OCI-M2 (cell line): Measurements from ENCODE around the gene IGF2BP3.
A peak's percentile ranks its signal among the peaks of the same experiment; 100 is the strongest.

ENCODE experiments used
- DNase-seq: peaks from one replicate; lab custom pipeline; 2025; ENCODE audit not compliant: unreplicated experiment; lab: John Stamatoyannopoulos, UW

The IGF2BP3 gene

DNA sequence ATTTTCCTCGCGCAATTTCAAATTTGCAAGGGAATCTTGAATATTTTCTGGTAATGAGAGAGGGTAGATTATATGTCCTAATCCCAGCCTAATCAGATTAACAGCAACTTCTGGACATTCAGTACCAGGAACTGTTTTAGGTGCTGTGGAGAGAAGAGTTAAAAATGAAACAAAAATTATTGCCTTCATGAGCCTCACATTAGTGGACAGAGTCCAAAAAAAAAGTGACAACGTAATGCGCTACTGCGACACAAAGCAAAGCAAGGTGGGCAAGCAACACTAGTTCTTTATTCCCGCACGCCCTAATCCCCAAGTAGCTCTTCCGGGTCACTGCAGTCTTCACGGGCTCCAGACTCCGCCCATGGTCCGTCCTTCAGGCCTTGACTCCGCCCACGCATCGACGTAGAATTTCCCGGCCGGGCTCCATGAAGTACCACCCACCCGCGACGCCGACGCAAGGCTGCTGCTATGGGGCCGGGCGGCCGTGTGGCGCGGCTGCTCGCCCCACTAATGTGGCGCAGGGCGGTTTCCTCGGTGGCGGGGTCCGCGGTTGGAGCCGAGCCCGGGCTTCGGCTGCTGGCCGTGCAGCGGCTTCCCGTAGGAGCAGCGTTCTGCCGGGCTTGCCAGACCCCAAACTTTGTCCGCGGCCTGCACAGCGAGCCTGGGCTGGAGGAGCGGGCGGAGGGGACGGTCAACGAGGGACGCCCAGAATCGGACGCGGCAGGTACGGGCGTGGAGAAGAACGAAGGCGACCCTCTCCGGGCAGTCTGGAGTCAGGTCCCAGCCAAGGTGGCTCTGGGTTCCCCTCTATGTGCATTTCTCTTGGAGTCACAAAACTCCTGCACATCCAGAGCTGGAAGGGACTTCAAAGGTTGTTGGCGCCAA, 171.2 kb downstream of the IGF2BP3 start, which contains the start of gene MALSU1:
MALSU1 (plus strand) TSS at position 455 of the 885 bp plus-strand sequence; CDS start at position 469, 14 bp downstream.
- DNase-seq: peak; percentile 49

GRCh38 chr7:23298141-23298881, 172.0 kb downstream of the IGF2BP3 start:
- DNase-seq: no peak

DNA sequence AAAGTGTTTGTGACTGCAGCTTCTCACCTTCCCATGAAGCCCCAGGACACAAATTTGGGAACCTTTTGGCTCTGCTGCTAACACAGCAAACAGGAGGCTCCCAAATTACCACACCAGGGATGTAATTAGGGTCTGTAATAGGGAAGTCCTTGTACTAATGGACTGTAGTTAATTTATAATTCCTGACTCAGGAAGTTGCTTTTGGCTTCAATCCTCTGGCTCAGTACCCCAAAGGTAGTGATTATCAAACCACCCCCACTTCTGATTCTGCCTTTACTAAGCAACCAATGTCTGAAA, 174.9 kb downstream of the IGF2BP3 start:
- DNase-seq: no peak

DNA sequence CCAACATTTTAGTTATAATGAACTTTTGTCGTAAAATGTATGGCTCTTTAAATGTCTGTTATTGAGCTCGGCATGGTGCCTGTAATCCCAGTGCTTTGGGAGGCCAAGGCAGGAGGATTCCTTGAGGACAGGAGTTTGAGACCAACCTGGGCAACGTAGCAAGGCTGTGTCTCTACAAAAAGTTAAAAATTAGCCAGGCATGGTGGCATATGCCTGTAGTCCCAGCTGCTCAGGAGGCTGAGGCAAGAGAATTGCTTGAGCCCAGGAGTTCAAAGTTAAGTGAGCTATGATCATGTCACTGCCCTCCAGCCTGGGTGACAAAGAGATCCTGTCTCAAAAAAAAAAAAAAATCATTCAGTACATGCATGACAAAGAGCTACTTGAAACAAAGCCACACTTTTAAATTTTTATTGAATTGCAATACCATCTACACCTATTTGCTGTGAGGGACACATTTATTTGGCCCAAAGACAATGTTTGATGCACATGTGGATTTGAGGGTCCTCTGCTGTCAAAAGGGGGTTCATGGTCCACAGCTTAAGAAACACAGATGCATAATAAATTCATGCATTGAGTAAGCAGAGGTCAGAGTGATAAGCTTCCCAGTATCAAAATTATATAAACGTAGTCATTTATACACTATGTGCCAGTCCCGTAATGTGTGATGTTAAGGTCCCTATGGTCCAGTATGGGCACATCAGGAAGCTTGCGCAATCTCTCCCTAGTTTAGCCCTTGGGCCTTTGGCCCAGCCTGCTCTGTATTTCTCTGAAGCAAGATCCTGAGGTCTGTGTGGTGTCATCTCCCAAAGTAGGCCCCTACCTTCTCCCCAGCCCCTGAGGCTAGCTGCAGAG, 175.5 kb downstream of the IGF2BP3 start:
- DNase-seq: no peak

- no peak for DNase-seq
Observed at GRCh38 chr7:23293500-23294073, 176.7 kb downstream of the IGF2BP3 start.

DNA sequence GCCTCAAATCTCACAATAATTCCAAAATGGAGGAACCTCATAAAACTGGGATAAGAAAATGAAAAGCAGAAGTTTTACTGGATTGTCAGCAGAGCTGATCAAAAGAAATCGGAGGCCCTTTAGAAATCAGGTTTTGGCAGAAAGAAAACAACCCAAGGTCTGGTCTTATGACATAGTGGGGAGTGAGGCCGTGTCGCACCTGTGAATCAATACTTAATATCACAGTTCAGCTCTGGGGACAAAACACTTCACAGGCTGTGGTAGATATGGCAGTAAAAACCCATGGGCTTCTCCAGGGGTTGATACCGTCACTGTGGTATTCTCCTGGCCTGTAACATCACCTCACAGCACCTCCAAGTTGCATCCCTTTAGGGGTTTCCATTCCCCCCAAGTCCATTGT, 177.7 kb downstream of the IGF2BP3 start:
- no peak for DNase-seq

DNA sequence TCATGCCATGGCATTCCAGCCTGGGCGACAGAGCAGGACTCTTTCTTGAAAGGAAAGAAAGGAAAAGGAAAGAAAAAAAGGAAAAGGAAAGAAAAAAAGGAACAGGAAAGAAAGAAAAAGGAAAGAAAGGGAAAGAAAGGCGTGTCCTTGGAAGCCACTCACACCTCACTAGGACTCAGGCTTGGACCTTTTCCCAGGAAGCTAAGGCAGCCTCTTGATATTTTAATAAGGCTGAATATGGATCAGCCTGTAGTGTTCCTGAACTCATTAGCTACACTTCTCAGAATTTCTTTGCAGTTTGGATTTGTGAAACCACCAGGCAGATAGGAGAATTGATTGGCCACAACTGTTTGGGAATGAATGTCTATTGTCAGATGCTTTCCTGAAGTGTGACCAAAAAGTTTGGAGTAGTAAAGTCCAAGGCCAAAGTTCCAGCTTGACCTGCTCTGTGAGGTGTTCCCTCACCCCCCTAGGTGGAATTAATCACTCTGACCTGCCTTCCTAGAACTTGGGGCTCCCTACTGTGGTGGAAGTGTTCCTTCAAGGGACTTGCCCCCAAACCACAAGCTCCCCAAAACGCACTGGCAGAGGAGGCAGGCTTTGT, 178.2 kb downstream of the IGF2BP3 start:
- no peak for DNase-seq

DNA sequence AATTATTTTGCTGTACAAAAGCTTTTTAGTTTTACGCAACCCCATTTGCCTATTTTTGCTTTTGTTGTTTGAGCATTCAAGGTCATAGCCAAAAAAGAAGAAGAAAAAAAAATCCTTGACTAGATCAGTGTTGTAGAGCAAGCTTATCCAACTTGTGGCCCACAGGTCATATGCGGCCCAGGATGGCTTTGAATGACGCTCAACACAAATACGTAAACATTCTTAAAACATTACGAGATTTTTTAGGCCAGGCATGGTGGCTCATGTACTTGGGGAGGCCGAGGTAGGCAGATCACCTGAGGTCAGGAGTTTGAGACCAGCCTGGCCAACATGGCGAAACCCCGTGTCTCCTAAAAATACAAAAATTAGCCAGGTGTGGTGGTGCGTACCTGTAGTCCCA, 179.3 kb downstream of the IGF2BP3 start:
- no peak for DNase-seq

GRCh38 chr7:23287612-23288011, 182.7 kb downstream of the IGF2BP3 start:
- no peak for DNase-seq

GRCh38 chr7:23285657-23286646, 184.3 kb downstream of the IGF2BP3 start:
- DNase-seq: no peak

DNA sequence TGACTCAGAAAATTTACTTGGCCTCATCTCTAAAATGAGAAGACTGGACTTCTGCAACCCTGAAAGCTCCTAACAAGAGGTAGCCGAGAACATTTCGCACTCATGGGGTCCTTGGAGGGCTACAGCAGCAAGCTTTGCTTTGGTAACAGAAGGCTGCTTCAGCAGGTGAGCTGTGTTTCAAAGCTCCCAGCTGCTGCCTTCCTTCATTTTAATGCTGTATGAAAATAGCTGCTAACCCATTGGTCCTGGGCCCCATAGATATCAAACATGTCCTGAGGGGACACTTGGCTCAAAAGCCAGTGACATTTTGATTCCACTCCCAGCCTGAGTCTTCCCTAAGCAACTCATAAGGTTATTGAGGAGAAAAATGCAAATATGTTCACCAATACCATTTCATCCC, 185.4 kb downstream of the IGF2BP3 start:
- DNase-seq: no peak

DNA sequence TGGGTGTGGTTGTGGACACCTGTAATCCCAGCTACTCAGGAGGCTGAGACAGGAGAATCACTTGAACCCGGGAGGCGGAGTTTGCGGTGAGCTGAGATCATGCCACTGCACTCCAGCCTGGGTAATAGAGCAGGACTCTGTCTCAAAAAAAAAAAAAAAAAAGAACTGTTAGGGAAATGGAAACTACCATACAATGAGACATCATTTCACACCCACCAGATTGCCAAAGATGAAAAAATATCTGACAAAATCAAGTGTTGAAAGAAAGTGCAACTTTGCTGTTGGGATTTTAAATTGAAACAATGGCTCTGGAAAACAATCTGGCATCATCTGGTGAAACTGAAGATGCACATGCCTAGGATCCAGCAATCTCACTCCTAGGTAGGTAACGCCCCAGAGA, 187.2 kb downstream of the IGF2BP3 start:
- DNase-seq: no peak

DNA sequence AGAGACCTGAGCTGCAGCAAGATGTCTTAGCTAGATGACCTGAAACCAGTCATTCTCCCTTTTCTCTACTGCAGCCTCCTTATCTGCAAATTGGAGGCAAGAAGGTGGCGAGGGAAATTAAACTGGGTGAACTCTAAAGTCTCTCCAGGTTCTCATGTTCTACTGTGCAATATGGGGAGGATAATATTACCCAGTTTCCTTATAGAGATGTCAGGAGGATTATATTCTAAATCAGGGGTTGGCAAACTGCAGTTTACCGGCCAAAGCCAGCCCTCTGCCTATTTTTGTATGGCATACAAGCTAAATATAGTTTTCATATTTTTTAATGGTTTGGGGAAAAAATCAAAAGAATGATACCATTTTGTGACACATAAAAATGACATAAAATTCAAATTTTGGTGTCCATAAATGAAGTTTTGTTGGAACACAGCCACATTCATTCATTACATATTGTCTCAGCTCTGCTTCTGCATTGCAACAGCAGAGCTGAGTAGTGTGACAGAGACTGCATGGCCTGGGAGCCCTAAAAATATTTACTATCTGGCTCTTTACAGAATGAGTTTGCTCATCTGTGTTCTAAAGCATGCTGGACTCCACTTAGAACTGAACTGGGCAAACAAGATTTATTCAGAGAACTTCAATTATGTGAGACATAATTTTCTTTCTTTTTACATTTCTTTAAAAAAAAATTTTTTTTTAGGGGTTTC, 190.3 kb downstream of the IGF2BP3 start:
- DNase-seq: no peak

DNA sequence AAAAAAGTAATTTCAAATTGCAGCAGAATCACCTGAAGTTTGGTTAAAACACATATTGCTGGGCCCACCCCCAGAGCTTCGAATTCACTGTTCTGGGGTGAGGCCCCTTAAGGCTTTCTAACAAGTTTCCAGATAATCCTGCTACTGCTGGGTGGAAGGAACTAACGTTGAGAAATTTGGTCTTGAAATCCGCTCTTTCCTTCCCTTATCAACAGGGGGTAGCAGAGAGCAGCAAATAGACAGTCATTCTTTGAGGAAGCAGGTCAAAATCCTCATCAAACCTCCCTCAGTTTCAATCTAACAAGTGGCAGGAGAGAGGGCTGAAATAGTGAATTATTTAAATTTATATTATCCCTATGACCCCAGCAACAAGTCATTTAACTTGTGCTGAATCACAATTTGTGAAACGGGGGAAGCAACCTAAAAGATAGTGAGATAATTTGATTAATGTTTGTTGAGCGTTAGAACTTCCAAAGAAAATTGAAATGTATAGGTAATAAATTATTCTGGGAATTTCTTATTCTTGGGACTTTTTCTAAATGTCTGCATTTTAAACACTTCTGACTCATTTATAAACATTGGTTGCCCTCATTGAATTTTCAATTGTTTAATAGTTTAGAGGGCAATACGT, 192.8 kb downstream of the IGF2BP3 start:
- no peak for DNase-seq

- DNase-seq: no peak
Observed at GRCh38 chr7:23276947-23277346, 193.3 kb downstream of the IGF2BP3 start.

GRCh38 chr7:23276376-23276775, 193.9 kb downstream of the IGF2BP3 start:
- no peak for DNase-seq

GRCh38 chr7:23275912-23276311, 194.4 kb downstream of the IGF2BP3 start:
- DNase-seq: no peak

DNA sequence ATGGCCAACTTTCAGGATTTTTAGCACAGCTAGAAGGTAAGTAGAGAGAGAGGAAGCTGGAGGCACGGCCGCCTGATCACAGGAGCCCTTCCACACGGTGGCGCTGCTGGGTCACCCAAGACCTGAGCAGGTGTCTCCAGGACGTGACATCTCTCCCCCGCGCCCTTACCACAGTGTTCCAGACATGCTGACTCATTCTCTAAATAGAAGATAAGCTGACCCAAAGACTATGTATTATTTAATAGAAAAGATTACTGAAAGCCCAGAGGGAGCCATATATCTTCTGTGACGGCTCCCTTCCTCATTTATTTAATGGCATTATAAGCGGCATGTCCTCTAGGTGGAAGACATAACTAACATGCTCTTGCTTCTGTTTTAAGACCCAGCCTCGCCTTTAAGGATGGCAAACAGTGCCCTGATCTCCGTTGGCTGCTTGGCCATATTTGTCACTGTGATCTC, 197.1 kb downstream of the IGF2BP3 start:
- peak; percentile 43 for DNase-seq
